ENCODE results near the gene NT5DC1. TPM values are rescaled to one million over a fixed set of nuclear protein-coding genes. Genes with fewer than 3 reads are reported as not detected.

NT5DC1 gene
- total and polyA plus RNA-seq, 10 of the 15 experiments (the other 5 are each of a cell fraction or from before 2014, with no cell fraction given) = 40.8 to 140 (median 66.8) TPM

- TF ChIP-seq ZBTB11 (CRISPR knock-in tag; IDR thresholded peaks at IDR 0.05) (no peak), NR2C2 (IDR thresholded peaks at IDR 0.05; ENCODE audit: borderline replicate concordance, control insufficient read depth, insufficient read length, low read depth) (no peak)
These were observed 42.9 kb upstream of the NT5DC1 start (continued) for GRCh38 chr6:116057766-116058165.

- H2AFZ ChIP-seq (ENCODE audit: control insufficient read depth, low read depth, low read length) = no peak overlapping the region; the same call in 1 of the 2 replicates
- RAD21 ChIA-PET (ENCODE audit: unreplicated experiment) = interaction anchor here (0.8 to 4.8 kb wide), 12 partner anchors 26 to 51 kb away, joined by 3 to 50 read pairs (median 5); partner anchors contain the start of gene NT5DC1
- peak; percentile 62 for DNase-seq (ENCODE audit: low read depth, low spot score)
- in situ Hi-C loops (cut with MboI) (no loop called here), intact Hi-C loops (cut with micrococcal nuclease; ENCODE audit: unreplicated experiment) (no loop called here)
- H3K4me2 ChIP-seq (ENCODE audit: control insufficient read depth, insufficient read depth) = peak overlapping the region; percentile 11; the same call in 1 of the 2 replicates
- peak; percentile 86 for ATAC-seq
- FAIRE-seq = no peak
- CTCF ChIA-PET = interaction anchor here (1.4 to 3.3 kb wide), 10 partner anchors 10 to 52 kb away, joined by 4 to 26 read pairs (median 8); no protein-coding TSS in a partner anchor
- no peaks in the 10 kb centered on the region for H3K27me3 ChIP-seq (replicated peaks in 1 of 2; ENCODE audit: control insufficient read depth in 2 of 2, insufficient read depth in 2 of 2, low read length in 1 of 2)
- no peak overlapping the region for H3K4me3 ChIP-seq
- no peak overlapping the region for H3K9ac ChIP-seq (ENCODE audit: control insufficient read depth, insufficient read depth, low read length)
- POLR2A ChIA-PET = interaction anchor here (0.6 to 1.4 kb wide), 13 partner anchors 11 to 160 kb away, joined by 3 to 5 read pairs (median 4); partner anchors contain the start of gene NT5DC1
- no peaks in the 10 kb centered on the region; the same call in 2 of the 3 replicates for H3K9me3 ChIP-seq (replicated peaks; ENCODE audit: control insufficient read depth, insufficient read depth, low read length)
- no peaks in the 10 kb centered on the region for H3K79me2 ChIP-seq (ENCODE audit: control insufficient read depth, insufficient read depth, low read length)
- 53% methylated on average over 13 of the region's 13 CpGs for WGBS (ENCODE audit: insufficient coverage, insufficient replicate concordance, low lambda C conversion rate, missing lambda C conversion rate)
- no peak overlapping the region for H3K27ac ChIP-seq (ENCODE audit: control insufficient read depth, insufficient read depth)
- H3K4me1 ChIP-seq (ENCODE audit: control insufficient read depth, insufficient read depth, low read length) = peaks cover 11% of the 10 kb centered on the region
- H3K36me3 ChIP-seq (ENCODE audit: control insufficient read depth in 2 of 2, insufficient read depth in 2 of 2, low read length in 1 of 2) = no peaks in the 10 kb centered on the region; a peak in 1 of 4 replicates
- SMC1A ChIA-PET (ENCODE audit: uncharacterized antibody, unreplicated experiment) = interaction anchor here (1.3 to 5.3 kb wide), 16 partner anchors 8 to 56 kb away, joined by 3 to 54 read pairs (median 7); no protein-coding TSS in a partner anchor
- no TSS peak for BruUV-seq (replicated peaks)
- no peaks in the 10 kb centered on the region for H4K20me1 ChIP-seq (ENCODE audit: control insufficient read depth, insufficient read depth)
- TF ChIP-seq ZNF217 (IDR thresholded peaks at IDR 0.05) (peak; percentile 92), SUZ12 (IDR thresholded peaks at IDR 0.05; ENCODE audit: unreplicated experiment) (no peak), RELA (IDR thresholded peaks at IDR 0.05; ENCODE audit: borderline replicate concordance, partially characterized antibody) (no peak), BACH1 (IDR thresholded peaks at IDR 0.05; ENCODE audit: borderline replicate concordance) (peak; percentile 48; the same call in 1 of the 2 replicates), TCF12 (IDR thresholded peaks at IDR 0.05; ENCODE audit: low read depth, low read length) (no peak), ZNF384 (IDR thresholded peaks at IDR 0.05; ENCODE audit: borderline replicate concordance, low read depth, low read length) (no peak), BCLAF1 (IDR thresholded peaks at IDR 0.05) (no peak), MLLT1 (IDR thresholded peaks at IDR 0.05) (no peak), HCFC1 (IDR thresholded peaks at IDR 0.05; ENCODE audit: low read length) (no peak), IKZF1 (conservative IDR thresholded peaks at IDR 0.05) (peak; percentile 89)
These were observed 40.7 kb upstream of the NT5DC1 start for GRCh38 chr6:116059713-116060571.

Measured in GM12878 (cell line).